ENCODE data around the gene INTS3. TPM values are rescaled to one million over a fixed set of nuclear protein-coding genes. Genes with fewer than 3 reads are reported as not detected.

Gene INTS3
- total and polyA plus RNA-seq, 2 of the 8 experiments (the other 6 are each of a cell fraction or from before 2014, with no cell fraction given), result 66.8 to 93.2 TPM

- Histone ChIP-seq H3K79me2 (ENCODE audit: control insufficient read depth in 1 of 2, insufficient read depth in 2 of 2, low read length in 2 of 2) (no peaks in the 10 kb centered on the region), H2BK5ac (ENCODE audit: low read depth, low read length) (no peak overlapping the region), H3K9me3 (ENCODE audit: insufficient read depth in 2 of 2, low read depth in 1 of 2, low read length in 1 of 2) (no peaks in the 10 kb centered on the region; a peak in 1 of 4 replicates), H2BK15ac (ENCODE audit: low read length) (no peak overlapping the region), H3K4me2 (ENCODE audit: insufficient read depth in 1 of 2, low read depth in 2 of 2, low read length in 2 of 2) (no peak overlapping the region), H3K79me1 (ENCODE audit: low read depth, low read length) (no peaks in the 10 kb centered on the region), H2BK20ac (ENCODE audit: low read length) (no peak overlapping the region), H3K23ac (ENCODE audit: insufficient read length) (no peak overlapping the region), H4K5ac (ENCODE audit: insufficient read length, low read depth, low read length) (no peak overlapping the region), H3K27ac (ENCODE audit: low read depth, low read length) (no peak overlapping the region), H4K20me1 (replicated peaks in 1 of 2; ENCODE audit: control insufficient read depth in 1 of 2, insufficient read depth in 2 of 2, low read length in 2 of 2) (no peaks in the 10 kb centered on the region), H3K9ac (replicated peaks in 1 of 4; ENCODE audit: extremely low read depth in 1 of 4, low read depth in 3 of 4, low read length in 3 of 4) (no peak overlapping the region), H3K27me3 (replicated peaks in 1 of 4; ENCODE audit: control insufficient read depth in 3 of 4, extremely low read depth in 1 of 4, insufficient read depth in 3 of 4, low read length in 3 of 4) (no peaks in the 10 kb centered on the region), H2AK5ac (ENCODE audit: low read depth, low read length) (no peak overlapping the region), H3K18ac (ENCODE audit: extremely low read depth, low read length) (no peak overlapping the region), H3K14ac (ENCODE audit: insufficient read length) (no peak overlapping the region), H2BK120ac (replicated peaks; ENCODE audit: low read depth, low read length) (no peak overlapping the region), H3K4me1 (replicated peaks in 1 of 4; ENCODE audit: control insufficient read depth in 3 of 4, insufficient read depth in 4 of 4, low read length in 3 of 4) (no peaks in the 10 kb centered on the region), H3K4ac (replicated peaks; ENCODE audit: insufficient read length, low read depth, low read length) (no peak overlapping the region), H4K91ac (replicated peaks; ENCODE audit: insufficient read length, low read length) (no peak overlapping the region), H3K36me3 (ENCODE audit: control insufficient read depth in 2 of 4, insufficient read depth in 4 of 4, low read length in 3 of 4) (peaks cover 0 to 5% (median 4%) of the 10 kb centered on the region in 4 experiments; a peak in 2 of 8 replicates), H4K8ac (ENCODE audit: extremely low read depth, insufficient read depth, low read length) (no peak overlapping the region), H3K56ac (replicated peaks; ENCODE audit: insufficient read length, low read depth, low read length) (no peak overlapping the region), H2AFZ (ENCODE audit: low read length) (no peak overlapping the region), H3K23me2 (ENCODE audit: low read depth, low read length) (no peaks in the 10 kb centered on the region), H2BK12ac (ENCODE audit: low read depth, low read length) (no peak overlapping the region), H3K4me3 (ENCODE audit: extremely low read depth in 1 of 4, insufficient read depth in 2 of 4, low read depth in 3 of 4, low read length in 4 of 4) (no peak overlapping the region)
- FAIRE-seq (no peak), DNase-seq (ENCODE audit: low read depth in 1 of 2, low spot score in 2 of 2) (no peak)
- no peak for TF ChIP-seq KDM5A (IDR thresholded peaks at IDR 0.05; ENCODE audit: low read length)
- no peak for TF ChIP-seq RXRA (IDR thresholded peaks at IDR 0.05; ENCODE audit: insufficient read depth, low read depth, low read length)
- TF ChIP-seq TCF12 (IDR thresholded peaks at IDR 0.05; ENCODE audit: low read depth, low read length), result no peak
- no peak for TF ChIP-seq PHF8 (conservative IDR thresholded peaks at IDR 0.05; ENCODE audit: low read depth, low read length)
- CTCF ChIA-PET (ENCODE audit: partially characterized antibody), result interaction anchor here (0.7 to 14.0 kb wide), 7 partner anchors 9 to 91 kb away, joined by 3 to 190 read pairs (median 7); partner anchors contain the start of gene NPR1
- POLR2A ChIA-PET (ENCODE audit: partially characterized antibody), result interaction anchor here (1.0 to 2.8 kb wide), 2 partner anchors 8 to 10 kb away, joined by 4 to 11 read pairs; no protein-coding TSS in a partner anchor
- 86% methylated on average over 11 of the region's 16 CpGs; no CpG with 5 or more reads in 1 of the 2 experiments for WGBS, 2 experiments (ENCODE audit: extremely low coverage in 1 of 2, insufficient coverage in 1 of 2, insufficient read length in 1 of 2, insufficient replicate concordance in 2 of 2, low coverage in 1 of 2, low lambda C conversion rate in 2 of 2, missing lambda C conversion rate in 1 of 2)
Measured at GRCh38 chr1:153687346-153688125, 40.3 kb upstream of the INTS3 start.

Data from H1 (cell line).